Tibial nerve (tissue), 4 donors: ENCODE measurements around the gene ZER1. TPM values are rescaled to one million over a fixed set of nuclear protein-coding genes. Genes with fewer than 3 reads are reported as not detected.

Source experiments
- DNase-seq, 2 donors: peaks; one replicate each; pipeline ENCODE4 v3.0.0-alpha.2; 2019; ENCODE audit warnings: low spot score in 2 of 2
- H3K27ac ChIP-seq, 4 donors: fragments of 200-600 bp; sonication (generic) in 3 of 4; one replicate each; pipeline ENCODE4 v1.5.1; 2017 to 2019; ENCODE audit warnings: mild to moderate bottlenecking in 1 of 4
- H3K27me3 ChIP-seq, 2 donors: fragments of 200-600 bp; sonication (generic) in 1 of 2; one replicate each; pipeline versions ENCODE4 v1.5.1 to v1.6.0; 2017 to 2019
- H3K36me3 ChIP-seq, 3 donors: fragments of 200-600 bp; sonication (generic); one replicate each; pipeline ENCODE4 v1.5.1; 2018 to 2019
- H3K4me1 ChIP-seq, 4 donors: fragments of 200-600 bp; sonication (generic) in 3 of 4; one replicate each; pipeline ENCODE4 v1.5.1; 2017 to 2019
- H3K4me3 ChIP-seq, 4 donors: fragments of 200-600 bp; sonication (generic) in 3 of 4; one replicate each; pipeline ENCODE4 v1.5.1; 2017 to 2019; ENCODE audit warnings: mild to moderate bottlenecking in 1 of 4, moderate library complexity in 1 of 4
- H3K9me3 ChIP-seq, 4 donors: fragments of 200-600 bp; sonication (generic) in 3 of 4; one replicate each; pipeline ENCODE4 v1.5.1; 2017 to 2019
- EP300 ChIP-seq, 2 donors: sonication (generic); formaldehyde crosslinking; IDR thresholded peaks; one replicate each; pipeline ENCODE4 v1.6.1; 2017; ENCODE audit warnings: antibody characterized with exemption in 2 of 2, mild to moderate bottlenecking in 1 of 2
- POLR2A ChIP-seq, 2 donors: fragments of 450-650 bp; IDR thresholded peaks; one replicate each; pipeline ENCODE4 v1.6.1; 2017; ENCODE audit warnings: antibody characterized with exemption in 2 of 2, mild to moderate bottlenecking in 2 of 2, moderate library complexity in 2 of 2
- WGBS, 2 donors: methylation state at CpG; one replicate each; pipeline ENCODE4 v1.1.5; 2018; 5-methylcytosine and 5-hydroxymethylcytosine counted together
- total RNA-seq, 4 donors: library from RNA; depleted of rRNA; stranded (reverse); fragments of >200 nt; gene quantifications; one replicate each; pipeline ENCODE4 v1.1.0, GENCODE V29; 2016
- TF ChIP-seq, protein P1 (sequence below), 5 experiments: fragments of 200-600 bp in 3 of 5; fragments of 450-650 bp in 2 of 5; sonication (generic) in 3 of 5; IDR thresholded peaks; one replicate each; pipeline ENCODE4 v1.5.1; 2016 to 2019; ENCODE audit warnings: antibody characterized with exemption in 5 of 5, mild to moderate bottlenecking in 3 of 5, moderate library complexity in 2 of 5

The ZER1 gene
- total RNA-seq, 4 donors from 2014 or later = 45.8 to 68.6 (median 61.3) TPM

DNA sequence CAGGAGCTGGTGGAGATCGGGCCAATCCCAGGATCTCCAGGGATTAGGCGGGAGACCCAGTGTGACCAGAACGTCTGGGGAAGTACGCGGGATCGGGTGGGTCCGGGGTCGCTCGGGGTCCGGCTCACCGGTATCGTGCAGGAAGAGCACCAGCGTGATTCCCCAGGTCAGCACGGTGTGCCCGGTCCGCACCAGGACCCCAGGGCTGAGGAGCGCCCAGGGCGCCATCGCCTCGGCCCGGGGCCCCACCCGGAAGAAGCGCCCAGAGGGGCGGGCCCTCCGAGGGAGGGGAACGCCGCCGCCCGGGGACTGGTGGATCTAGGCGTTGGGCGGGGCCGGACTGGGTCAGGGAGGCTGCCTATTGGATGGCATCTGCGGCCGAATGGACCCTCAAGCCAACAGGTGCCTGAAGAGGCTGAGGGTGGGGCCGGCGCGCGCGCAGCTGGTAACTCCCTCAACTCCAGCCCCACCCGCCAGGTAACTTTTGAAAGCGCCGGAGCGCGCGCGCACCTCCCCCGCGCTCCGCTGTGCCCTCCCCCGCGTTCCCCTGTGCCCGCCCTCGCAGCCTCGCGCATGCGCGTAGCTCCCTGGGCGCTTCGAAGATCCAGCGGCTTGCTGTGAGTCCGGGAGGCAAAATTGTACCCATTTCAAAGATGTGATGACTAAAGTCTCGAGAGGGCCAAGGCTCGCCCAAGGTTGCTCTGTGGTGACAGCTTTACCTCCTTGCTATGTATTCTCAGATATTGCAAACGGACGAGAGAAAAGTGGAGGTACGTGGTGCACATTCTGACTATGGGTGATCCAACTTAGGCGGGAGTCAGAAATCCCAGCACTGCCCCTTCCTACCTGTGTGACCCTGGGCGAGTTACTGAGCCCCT is 47.6 kb downstream of the ZER1 start, which contains the start of gene ZDHHC12:
Gene ZDHHC12 (minus strand): TSS at position 262 of the 878 bp plus-strand sequence. CDS start 34 bp downstream, at position 228.
- 2 to 4% methylated on average over 34 to 64 of the region's 68 CpGs for WGBS, 2 donors
- Histone ChIP-seq H3K27ac (peak within 1 kb of the TSS; percentile 64 to 88 (median 86)), H3K4me3 (peak within 1 kb of the TSS; percentile 59 to 79 (median 64)), H3K36me3 (peaks cover 0 to 24% (median 0%) of the 10 kb centered on the region in 3 donors), H3K27me3 (no peaks in the 10 kb centered on the region), H3K4me1 (peaks cover 0 to 27% (median 13%) of the 10 kb centered on the region in 4 donors), H3K9me3 (no peaks in the 10 kb centered on the region)
- peak in 1 of 2 donors; percentile 32 for TF ChIP-seq POLR2A (IDR thresholded peaks at IDR 0.05)
- TF ChIP-seq, protein P1, sequence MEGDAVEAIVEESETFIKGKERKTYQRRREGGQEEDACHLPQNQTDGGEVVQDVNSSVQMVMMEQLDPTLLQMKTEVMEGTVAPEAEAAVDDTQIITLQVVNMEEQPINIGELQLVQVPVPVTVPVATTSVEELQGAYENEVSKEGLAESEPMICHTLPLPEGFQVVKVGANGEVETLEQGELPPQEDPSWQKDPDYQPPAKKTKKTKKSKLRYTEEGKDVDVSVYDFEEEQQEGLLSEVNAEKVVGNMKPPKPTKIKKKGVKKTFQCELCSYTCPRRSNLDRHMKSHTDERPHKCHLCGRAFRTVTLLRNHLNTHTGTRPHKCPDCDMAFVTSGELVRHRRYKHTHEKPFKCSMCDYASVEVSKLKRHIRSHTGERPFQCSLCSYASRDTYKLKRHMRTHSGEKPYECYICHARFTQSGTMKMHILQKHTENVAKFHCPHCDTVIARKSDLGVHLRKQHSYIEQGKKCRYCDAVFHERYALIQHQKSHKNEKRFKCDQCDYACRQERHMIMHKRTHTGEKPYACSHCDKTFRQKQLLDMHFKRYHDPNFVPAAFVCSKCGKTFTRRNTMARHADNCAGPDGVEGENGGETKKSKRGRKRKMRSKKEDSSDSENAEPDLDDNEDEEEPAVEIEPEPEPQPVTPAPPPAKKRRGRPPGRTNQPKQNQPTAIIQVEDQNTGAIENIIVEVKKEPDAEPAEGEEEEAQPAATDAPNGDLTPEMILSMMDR (IDR thresholded peaks at IDR 0.05) = peak in 2 of 5 experiments; percentile 10 to 15
- TF ChIP-seq EP300 (IDR thresholded peaks at IDR 0.05) = peak in 1 of 2 donors; percentile 34
- peak; percentile 85 to 89 for DNase-seq

DNA sequence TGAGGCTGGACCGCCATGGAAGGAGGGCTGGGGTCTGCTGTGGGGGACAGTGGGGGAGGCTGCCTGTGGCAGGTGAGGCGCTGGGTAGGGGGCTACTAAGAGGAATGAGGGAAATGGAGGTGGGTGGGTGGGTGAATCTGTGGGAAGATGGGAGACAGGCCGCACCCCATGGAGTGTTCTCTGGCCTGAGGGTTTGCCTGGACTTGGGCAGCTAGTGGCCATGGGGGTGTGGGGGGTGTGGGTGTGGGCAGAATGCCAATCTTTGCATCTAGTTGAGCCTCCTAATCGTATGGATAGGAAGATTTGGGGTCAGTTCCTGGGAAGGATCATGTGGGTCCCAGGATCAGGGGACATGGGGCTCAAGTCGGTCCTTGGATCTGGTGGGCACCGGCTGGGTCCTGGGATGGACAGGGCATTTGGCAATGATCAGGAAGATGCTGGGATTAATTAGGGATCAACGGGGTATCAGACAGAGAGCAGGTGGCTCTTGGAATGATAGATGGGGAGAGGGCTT is 48.3 kb downstream of the ZER1 start:
- H3K36me3 ChIP-seq = peaks cover 0 to 24% (median 0%) of the 10 kb centered on the region in 3 donors
- peaks cover 0 to 27% (median 13%) of the 10 kb centered on the region in 4 donors for H3K4me1 ChIP-seq
- DNase-seq = no peak
- TF ChIP-seq POLR2A (IDR thresholded peaks at IDR 0.05) (no peak), EP300 (IDR thresholded peaks at IDR 0.05) (no peak)
- TF ChIP-seq, protein P1 (IDR thresholded peaks at IDR 0.05) = no peak
- H3K27me3 ChIP-seq = no peaks in the 10 kb centered on the region
- H3K27ac ChIP-seq = peak overlapping the region; percentile 64 to 88 (median 86)
- peak overlapping the region; percentile 59 to 79 (median 64) for H3K4me3 ChIP-seq
- no peaks in the 10 kb centered on the region for H3K9me3 ChIP-seq
- 35 to 43% methylated on average over 7 of the region's 7 CpGs for WGBS, 2 donors

DNA sequence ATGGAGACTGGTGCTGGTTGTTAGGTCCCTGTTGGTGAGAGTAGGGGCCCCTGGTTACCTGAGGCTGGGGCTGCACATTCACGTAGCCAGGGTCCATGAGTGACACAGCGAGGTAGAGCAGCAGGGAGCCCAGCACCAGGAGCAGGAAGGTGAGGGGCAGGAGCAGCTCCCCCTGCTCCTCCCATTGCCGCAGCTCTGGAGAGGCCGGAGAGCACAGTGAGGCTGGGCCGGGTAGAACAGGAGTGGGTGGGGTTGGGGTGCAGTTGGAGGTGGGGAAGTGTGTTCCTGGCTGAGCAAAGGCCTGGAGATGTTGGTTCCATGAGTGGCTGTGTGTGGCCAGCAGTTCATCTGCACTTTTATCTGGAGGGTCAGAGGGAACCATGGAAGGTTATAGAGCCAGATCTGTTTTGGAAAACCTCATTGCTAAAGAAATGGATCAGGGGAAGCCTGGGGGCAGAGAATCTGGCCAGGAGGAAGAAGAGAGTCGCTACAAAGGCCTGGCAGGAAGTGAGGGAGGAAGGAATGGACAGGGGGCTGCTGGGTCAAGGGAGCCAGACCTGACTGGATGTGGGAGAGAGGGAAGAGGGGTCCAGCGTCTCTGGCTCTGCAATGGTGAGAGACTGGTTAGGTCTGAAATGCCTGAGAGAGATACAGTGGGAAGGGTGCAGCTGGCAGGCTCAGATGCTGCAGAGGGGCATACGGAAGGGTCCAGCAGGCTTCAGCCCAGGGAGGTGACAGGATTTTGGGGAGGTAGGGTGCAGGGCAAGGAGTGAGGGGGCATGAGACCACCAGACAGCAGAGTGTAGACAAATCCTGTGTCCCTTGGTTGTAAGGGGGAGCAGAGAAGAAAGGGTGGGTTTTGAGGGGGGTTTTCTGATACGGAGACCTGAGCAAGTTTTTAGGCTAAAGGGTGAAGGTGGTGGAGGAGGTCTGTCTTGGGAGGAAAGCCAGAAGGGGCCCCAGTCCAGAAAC is 49.1 kb downstream of the ZER1 start:
- H3K36me3 ChIP-seq = peaks cover 0 to 24% (median 0%) of the 10 kb centered on the region in 3 donors
- WGBS, 2 donors = 49 to 53% methylated on average over 9 of the region's 9 CpGs
- TF ChIP-seq POLR2A (IDR thresholded peaks at IDR 0.05) (no peak), EP300 (IDR thresholded peaks at IDR 0.05) (no peak)
- TF ChIP-seq, protein P1 (IDR thresholded peaks at IDR 0.05) = no peak
- H3K4me1 ChIP-seq = peaks cover 0 to 27% (median 13%) of the 10 kb centered on the region in 4 donors
- H3K27me3 ChIP-seq = no peaks in the 10 kb centered on the region
- H3K4me3 ChIP-seq = peak overlapping the region in 1 of 4 donors; percentile 69
- DNase-seq = no peak
- peak overlapping the region in 3 of 4 donors; percentile 85 to 88 (median 87) for H3K27ac ChIP-seq
- H3K9me3 ChIP-seq = no peaks in the 10 kb centered on the region

DNA sequence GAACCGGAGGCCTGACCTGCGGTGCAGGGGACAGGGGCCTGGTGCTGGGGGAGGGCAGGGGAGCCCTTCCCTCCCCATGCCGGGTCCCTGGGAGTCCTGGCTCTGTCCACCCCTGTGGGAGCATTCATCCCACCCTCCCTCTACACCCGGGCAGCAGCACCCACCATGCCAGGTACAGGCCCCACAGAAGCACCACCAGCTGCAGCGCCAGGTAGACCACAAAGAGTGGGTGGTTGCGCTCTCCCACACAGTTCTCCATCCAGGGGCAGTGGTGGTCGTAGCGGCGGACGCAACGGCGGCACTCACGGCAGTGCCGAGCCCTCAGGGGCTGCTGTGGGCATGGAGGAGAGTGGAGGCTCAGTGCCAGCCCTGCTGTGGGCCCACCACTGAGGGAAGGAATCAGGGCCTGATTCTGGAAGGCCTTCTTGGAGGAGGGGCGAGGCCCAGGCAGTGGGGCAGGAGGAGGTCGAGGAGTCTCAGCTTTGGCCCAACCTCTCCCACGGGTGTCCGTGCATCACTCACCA is 50.2 kb downstream of the ZER1 start:
- TF ChIP-seq, protein P1 (IDR thresholded peaks at IDR 0.05) = no peak
- TF ChIP-seq EP300 (IDR thresholded peaks at IDR 0.05) (no peak), POLR2A (IDR thresholded peaks at IDR 0.05) (no peak)
- H3K36me3 ChIP-seq = peaks cover 0 to 27% (median 0%) of the 10 kb centered on the region in 3 donors
- H3K4me3 ChIP-seq = no peak overlapping the region
- no peak overlapping the region for H3K27ac ChIP-seq
- H3K4me1 ChIP-seq = peaks cover 0 to 27% (median 13%) of the 10 kb centered on the region in 4 donors
- DNase-seq = no peak
- WGBS, 2 donors = 90% methylated on average over 16 of the region's 18 CpGs
- H3K9me3 ChIP-seq = no peaks in the 10 kb centered on the region
- no peaks in the 10 kb centered on the region for H3K27me3 ChIP-seq
